ENCODE results near the gene ETNK2.

DNA sequence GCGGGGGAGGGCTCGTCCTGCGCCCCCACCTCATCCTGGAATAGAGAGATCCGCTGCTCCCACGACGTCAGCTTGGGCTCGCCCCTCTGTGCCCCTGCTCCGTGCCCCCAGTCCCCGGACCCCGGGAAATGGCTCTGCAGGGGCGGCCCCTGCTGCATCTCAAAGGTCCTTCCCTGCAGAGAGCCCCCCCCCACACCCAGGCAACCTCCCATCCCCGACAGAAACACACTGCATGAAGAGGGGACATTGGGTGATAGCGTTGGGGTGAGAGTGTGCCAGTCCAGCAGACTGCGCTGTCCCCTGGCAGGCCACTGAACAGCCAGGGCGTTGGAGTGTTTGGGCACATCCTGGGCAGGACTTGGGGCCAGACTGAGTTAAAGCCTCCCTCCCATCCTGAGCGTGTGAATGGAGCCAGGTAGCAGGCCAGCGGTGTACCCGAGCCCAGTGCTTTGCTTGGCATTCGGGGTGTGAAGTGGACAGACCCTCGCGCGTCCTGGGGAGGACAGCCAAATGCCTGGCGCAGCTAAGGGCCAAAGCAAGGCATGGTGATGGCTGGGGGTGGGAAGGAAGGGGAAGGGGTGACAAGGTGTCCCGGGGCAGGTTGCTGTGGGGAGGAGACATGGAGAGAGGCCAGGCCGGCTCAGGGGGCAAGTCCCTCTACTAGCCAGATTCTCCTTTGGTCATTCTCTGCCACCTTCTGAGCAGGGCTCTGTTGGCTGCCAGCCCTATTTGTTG is 633 bp upstream of the ETNK2 start:
- no peak for TF ChIP-seq YY1 (IDR thresholded peaks at IDR 0.05; ENCODE audit: insufficient read depth, insufficient read length)
- no peak for TF ChIP-seq ZNF274 (IDR thresholded peaks at IDR 0.05; ENCODE audit: low read depth, low read length)

Measured in NT2/D1 (cell line).